ENCODE results near the gene NEK11. TPM values are rescaled to one million over a fixed set of nuclear protein-coding genes. Genes with fewer than 3 reads are reported as not detected.
A peak's percentile ranks its signal among the peaks of the same experiment; 100 is the strongest.

The NEK11 gene
- 1.2 TPM for total RNA-seq
- long read RNA-seq, partial matches to known transcripts = 0 of 1 reads
- long read RNA-seq, other reads (novel, unspliced or antisense) = 0 of 1 reads

GRCh38 chr3:131026321-131027151 is at the start of gene NEK11, which contains the start of gene ASTE1:
Gene NEK11, plus strand, starts transcription at chr3:131026877. Its CDS starts 2,832 bp downstream, at chr3:131029709.
Gene ASTE1, minus strand, starts transcription at chr3:131026825. Its CDS starts 1,519 bp downstream, at chr3:131025306.
- intact Hi-C loops (cut with micrococcal nuclease) = no loop called here
- peak; percentile 99 for ATAC-seq
- DNase-seq = peak; percentile 94

GRCh38 chr3:130979117-130979516 is 47.6 kb upstream of the NEK11 start:
- intact Hi-C loops (cut with micrococcal nuclease) = no loop called here
- ATAC-seq (no peak), DNase-seq (no peak)

DNA sequence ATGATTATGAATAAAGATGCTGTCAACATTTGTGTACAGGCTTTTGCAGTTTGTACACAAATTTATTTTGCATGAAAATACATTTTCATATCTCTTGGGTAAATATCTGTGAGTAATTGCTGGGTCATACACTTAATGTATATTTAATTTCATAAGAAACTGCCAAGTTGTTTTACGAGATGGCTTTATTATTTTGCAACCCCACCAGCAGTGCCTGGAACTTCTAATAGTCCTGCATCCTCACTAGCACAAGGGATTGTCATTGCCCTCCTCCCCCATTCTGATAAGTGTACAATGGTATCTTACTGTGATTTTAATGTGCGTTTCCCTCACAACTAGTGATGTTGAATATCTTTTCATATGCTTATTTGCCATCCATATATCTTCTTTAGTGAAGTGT is 45.2 kb upstream of the NEK11 start:
- DNase-seq (no peak), ATAC-seq (no peak)
- intact Hi-C loops (cut with micrococcal nuclease) = no loop called here

DNA sequence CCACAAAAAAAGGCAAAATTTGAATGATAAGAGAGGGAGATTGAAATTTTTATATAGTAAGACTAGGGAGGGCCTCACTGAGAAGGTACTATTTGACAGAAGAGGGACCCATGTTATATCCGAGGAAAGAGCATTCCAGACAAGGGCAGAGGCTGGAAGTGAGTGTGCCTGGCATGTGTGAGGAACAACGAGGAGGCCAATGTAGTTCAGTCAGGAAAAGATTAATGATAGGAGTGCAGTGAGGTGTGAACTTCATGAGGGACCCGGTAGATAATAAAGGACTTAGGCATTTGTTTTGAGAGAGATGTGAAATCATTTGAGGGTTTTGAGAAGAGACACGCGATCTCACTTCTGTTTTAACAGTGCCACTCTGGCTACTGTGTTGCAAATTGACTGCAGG is 36.4 kb upstream of the NEK11 start:
- no peak for ATAC-seq
- intact Hi-C loops (cut with micrococcal nuclease) = no loop called here
- no peak for DNase-seq

DNA sequence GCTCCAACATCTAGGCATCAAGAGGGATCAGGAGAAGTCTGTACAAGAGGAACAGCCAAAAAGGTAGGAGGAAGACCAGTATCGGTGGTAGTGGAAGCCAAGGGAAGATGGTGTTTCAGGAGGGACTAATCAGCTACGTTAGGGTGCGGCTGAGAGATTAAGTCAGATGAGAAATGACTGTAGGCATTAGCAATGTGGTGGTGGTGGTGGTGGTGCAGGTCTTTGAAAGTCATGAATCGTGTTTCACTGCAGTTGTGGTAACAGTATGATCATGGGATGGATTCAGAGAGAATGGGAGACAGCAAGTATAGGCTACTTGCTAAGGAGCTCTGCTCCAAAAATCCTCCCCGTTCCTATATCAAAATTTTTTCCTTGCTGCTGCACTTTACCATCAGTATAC is 35.6 kb upstream of the NEK11 start:
- DNase-seq = no peak

DNA sequence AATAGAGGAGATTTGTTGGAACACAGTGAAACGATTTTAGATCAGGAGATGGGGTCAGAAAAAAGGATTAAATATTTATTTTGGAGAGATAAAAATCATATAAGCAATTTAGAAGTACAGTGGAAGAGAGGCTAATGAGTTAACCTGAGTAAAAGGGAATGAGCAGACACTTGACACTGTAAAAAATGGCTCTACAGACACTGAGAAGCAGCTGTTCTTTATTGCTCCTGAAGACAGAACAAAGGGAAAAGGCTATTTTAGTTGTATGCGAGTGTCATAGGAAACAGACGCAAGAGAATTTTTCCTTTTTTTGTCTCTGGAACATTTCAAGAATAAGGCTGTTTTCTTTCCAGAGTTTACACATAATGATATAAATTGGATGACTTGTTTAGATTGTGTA is 34.3 kb upstream of the NEK11 start:
- DNase-seq = no peak
- intact Hi-C loops (cut with micrococcal nuclease) = no loop called here
- ATAC-seq = no peak

More for the DNA sequence above, 35.6 kb upstream of the NEK11 start:
- ATAC-seq = no peak
- intact Hi-C loops (cut with micrococcal nuclease) = no loop called here

DNA sequence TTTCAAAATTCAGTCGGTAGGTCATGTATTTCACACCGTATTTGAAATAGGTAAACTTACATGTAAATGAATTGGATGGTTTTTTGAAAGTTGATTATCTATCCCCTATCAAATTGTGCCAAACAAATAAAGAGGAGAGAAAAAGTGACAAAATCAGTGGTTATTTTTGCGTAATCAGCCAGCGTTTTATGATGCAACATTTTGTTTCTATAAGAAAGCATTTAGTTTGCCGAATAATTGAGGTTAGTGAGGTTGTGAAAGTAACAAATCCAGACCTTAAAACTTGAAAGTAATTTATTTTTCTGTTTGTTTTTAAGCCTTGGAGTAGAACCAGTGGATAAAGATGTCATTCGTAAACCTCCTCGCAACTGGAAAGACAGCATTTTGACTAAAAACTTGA is 29.4 kb upstream of the NEK11 start:
- ATAC-seq = no peak
- DNase-seq = no peak
- intact Hi-C loops (cut with micrococcal nuclease) = no loop called here

DNA sequence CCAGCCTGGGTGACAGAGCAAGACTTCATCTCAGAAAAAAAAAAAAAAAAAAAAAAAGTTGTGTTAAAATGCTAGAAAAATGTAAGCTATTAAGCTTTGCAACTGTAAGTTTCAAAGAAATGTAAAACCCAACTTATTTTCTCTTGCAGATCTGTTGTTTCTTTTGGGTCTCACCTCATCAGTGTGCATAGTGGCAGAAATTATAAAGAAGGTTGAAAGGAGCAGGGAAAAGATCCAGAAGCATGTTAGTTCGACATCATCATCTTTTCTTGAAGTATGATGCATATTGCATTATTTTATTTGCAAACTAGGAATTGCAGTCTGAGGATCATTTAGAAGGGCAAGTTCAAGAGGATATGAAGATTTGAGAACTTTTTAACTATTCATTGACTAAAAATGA is 25.6 kb upstream of the NEK11 start:
- intact Hi-C loops (cut with micrococcal nuclease) = no loop called here
- no peak for ATAC-seq
- no peak for DNase-seq

DNA sequence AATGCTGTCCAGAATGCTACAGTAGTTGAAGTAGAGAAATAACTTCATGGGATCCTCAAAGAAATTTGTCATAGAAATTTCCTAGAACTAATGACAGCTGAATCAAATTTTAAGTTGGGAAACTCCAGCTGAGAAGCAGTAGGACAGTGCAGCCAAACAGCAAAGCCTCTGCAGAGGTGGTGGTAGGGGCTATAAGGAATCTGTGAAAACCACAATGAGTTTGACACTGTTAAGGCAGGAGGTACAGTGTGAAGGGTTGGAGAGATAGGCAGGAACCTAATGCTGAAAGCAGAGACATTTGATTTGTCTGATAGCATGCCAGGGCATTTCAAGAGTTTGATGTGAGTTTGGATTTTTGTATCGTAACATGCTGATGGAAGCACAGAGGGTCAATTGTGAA is 22.1 kb upstream of the NEK11 start:
- ATAC-seq = no peak
- no peak for DNase-seq
- intact Hi-C loops (cut with micrococcal nuclease) = no loop called here

DNA sequence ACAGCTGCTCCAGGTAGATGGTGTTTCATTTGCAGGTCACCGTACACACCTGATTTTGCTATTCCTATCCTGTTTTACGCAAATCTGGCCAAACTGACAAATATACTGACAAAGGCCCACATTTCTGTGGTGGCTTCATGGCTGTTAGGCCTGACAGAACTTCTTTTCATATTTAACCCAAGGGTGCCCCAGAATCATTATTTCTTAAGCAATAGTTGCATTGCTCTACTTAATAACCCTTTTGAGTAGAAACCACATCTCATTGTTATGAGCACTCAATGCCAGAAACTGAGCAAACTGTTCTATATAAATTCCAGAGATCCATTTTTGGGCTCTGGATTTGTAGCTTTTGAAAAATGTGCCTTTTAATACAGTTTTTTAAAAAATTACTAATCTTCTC is 19.4 kb upstream of the NEK11 start:
- DNase-seq (no peak), ATAC-seq (no peak)
- intact Hi-C loops (cut with micrococcal nuclease) = no loop called here

DNA sequence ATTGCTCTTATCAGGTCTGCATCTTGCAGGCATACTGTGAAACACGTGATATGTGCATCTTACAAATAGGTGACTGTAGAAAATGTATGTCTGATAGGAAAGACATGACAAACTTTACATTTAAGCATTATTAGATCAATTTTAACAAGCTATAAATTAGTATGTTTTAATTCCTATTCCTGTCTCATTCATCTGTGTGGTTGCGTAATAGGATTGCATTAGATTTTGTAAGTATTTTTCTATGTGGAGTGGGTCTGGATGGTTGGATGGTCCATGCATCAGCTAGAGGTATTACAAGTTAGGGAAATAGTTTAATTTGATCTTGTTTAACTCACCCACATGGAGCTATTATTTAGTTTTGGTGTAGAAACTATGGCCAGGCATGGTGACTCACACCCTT is 18.9 kb upstream of the NEK11 start:
- ATAC-seq (no peak), DNase-seq (no peak)
- intact Hi-C loops (cut with micrococcal nuclease) = no loop called here

GRCh38 chr3:131008326-131008725 is 18.4 kb upstream of the NEK11 start:
- ATAC-seq (no peak), DNase-seq (no peak)
- intact Hi-C loops (cut with micrococcal nuclease) = no loop called here

- no peak for ATAC-seq
- intact Hi-C loops (cut with micrococcal nuclease) = no loop called here
- DNase-seq = no peak
These were observed 17.0 kb upstream of the NEK11 start for GRCh38 chr3:131009698-131010097.

- DNase-seq = no peak
- no peak for ATAC-seq
- intact Hi-C loops (cut with micrococcal nuclease) = no loop called here
These were observed 7.7 kb upstream of the NEK11 start for GRCh38 chr3:131018970-131019369.

DNA sequence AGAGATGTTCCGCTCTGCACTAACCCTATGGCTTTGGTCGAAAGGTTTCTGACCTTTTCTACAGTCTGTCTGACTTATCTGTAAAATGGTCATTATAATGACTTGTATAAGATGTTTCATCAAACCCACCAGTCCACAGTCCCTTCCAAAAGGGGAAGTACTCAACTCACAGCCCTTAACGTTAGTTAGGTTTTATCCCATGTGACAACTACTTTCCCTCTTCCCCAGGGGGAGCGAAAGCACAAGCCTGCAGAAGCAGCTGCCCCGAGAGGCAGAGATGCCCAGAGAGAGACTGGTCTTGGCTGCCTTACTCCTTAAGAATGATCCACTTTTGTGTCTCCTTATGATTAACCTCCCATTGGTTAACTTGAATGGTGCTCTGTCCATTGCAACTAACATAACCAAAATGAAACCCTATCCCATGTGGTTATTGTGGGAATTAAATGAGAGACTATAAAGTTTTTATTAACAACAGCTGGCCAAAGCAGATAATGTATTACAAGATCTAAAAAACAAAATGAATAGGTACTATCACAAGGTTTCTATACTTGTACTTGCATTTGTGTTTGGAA is 6.5 kb upstream of the NEK11 start:
- intact Hi-C loops (cut with micrococcal nuclease) = no loop called here
- ATAC-seq (no peak), DNase-seq (no peak)

GRCh38 chr3:131025539-131025938 is 1.1 kb upstream of the NEK11 start:
- no peak for ATAC-seq
- DNase-seq = no peak
- intact Hi-C loops (cut with micrococcal nuclease) = no loop called here

DNA sequence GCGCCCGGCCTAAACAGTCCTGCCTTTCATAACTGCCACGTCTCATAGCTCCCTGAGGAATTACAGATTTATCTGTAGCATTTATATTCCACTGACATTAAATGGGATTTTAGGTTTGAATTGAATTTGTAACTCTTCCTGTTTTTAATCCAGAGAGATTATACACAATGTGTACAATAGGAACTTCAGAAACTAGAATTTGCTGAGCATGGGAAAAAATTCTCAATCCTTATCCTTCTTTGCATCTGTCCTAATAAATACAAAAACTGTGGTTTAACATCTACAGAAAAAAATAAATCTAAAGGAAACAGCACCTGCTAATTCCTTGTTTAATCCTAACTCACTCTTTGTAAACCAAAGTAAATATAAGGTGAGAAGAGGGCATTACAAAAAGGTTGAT is 2.2 kb downstream of the NEK11 start:
- DNase-seq (no peak), ATAC-seq (no peak)
- intact Hi-C loops (cut with micrococcal nuclease) = no loop called here

DNA sequence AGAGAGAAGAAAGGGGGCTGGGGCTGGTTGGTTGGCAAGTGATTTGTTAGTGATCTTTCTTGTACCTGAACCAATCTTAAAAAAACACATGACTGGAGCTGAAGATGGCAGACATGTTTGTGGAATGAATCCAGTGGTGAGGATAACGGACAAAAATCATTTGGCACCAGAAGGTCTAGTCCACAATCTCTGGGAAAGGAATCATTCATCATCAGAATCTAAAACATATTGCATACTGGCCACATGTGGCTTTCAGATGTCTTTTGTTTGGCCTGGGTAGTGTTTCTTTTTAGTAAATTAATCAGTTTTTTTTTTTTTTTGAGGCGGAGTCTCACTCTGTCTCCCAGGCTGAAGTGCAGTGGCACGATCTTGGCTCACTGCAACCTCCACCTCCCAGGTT is 5.0 kb downstream of the NEK11 start:
- no peak for DNase-seq
- ATAC-seq = no peak

GRCh38 chr3:131033480-131034080 is 6.9 kb downstream of the NEK11 start:
- intact Hi-C loops (cut with micrococcal nuclease) = loop anchor here (10.0 kb wide), 1 partner anchor 1001 kb away; the partner anchor contains the start of gene CPNE4
- DNase-seq (no peak), ATAC-seq (no peak)

More for the DNA sequence above, 5.0 kb downstream of the NEK11 start:
- intact Hi-C loops (cut with micrococcal nuclease) = loop anchor here (10.0 kb wide), 1 partner anchor 1003 kb away; the partner anchor contains the start of gene CPNE4

DNA sequence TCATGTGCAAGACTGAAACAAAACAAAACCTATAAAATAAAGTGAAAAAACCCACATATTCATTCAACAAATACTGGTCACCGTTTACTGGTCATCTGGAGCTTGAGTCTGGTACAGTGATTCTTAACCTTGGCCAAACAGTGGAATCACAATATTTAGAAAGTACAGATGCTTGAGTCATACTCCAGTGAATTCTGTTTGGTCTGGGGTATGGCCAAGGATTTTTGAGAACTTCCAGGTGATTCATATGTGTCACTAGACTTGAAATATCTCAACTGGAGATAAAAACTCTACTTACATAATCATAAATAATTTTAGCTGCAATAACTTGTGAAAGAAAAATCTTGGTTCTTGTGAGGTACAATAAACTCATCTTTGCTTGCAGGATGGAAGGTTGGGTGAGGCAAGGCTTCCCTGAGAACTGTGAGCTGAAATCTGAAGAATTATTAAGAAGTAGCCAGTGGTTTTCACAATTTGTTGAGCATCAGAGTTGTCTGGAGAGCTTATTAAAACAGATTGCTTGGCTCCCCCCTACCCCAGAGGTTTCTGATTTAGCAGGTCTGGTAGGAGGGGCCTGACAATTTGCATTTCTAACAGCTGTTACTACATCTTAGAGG is 9.6 kb downstream of the NEK11 start:
- intact Hi-C loops (cut with micrococcal nuclease) = loop anchor here (10.0 kb wide), 1 partner anchor 998 kb away; the partner anchor contains the start of gene CPNE4
- ATAC-seq (no peak), DNase-seq (no peak)
